Spleen (tissue), 7 donors: Measurements from ENCODE around the gene AUH.

Experiments
- CTCF ChIP-seq, 11 experiments: fragments of 200-600 bp in 7 of 11; fragments of 450-650 bp in 4 of 11; sonication (generic) in 4 of 11; IDR thresholded peaks in 8 of 11; conservative IDR thresholded peaks in 3 of 11; 1 replicate in 7 of 11; 2 replicates in 4 of 11; pipeline versions ENCODE4 v1.4.0 to v1.8.0; 2016 to 2021; ENCODE audit warnings: antibody characterized with exemption in 11 of 11, inconsistent platforms in 4 of 11, mild to moderate bottlenecking in 1 of 11
- POLR2A ChIP-seq, 3 donors: fragments of 450-650 bp; IDR thresholded peaks; one replicate each; pipeline ENCODE4 v1.5.1; 2017; ENCODE audit warnings: antibody characterized with exemption in 3 of 3, mild to moderate bottlenecking in 1 of 3
- POLR2AphosphoS5 ChIP-seq, 3 donors: sonication (generic); formaldehyde crosslinking; IDR thresholded peaks; one replicate each; pipeline ENCODE4 v1.5.1; 2017; ENCODE audit warnings: antibody characterized with exemption in 3 of 3
- donor health status: DM: no; HTN: no; CAD: no; lungs with moderate emphysema.
- donor health status: DM: no; HTN: no; CAD: no.
- donor health status: DM: no; HTN: no; CAD: no.

GRCh38 chr9:91301161-91301560 is 60.6 kb downstream of the AUH start:
- TF ChIP-seq CTCF (IDR thresholded peaks at IDR 0.05 in 8 of 11, conservative IDR thresholded peaks at IDR 0.05 in 3 of 11) = no peak
- no peak for TF ChIP-seq POLR2A (IDR thresholded peaks at IDR 0.05)
- no peak for TF ChIP-seq POLR2AphosphoS5 (IDR thresholded peaks at IDR 0.05)
